ENCODE results near the gene HEY2.

- TF ChIP-seq EZH2 (IDR thresholded peaks at IDR 0.05) (no peak), POLR2AphosphoS5 (IDR thresholded peaks at IDR 0.05; ENCODE audit: borderline replicate concordance, low read depth, low read length) (no peak)
Observed at GRCh38 chr6:125797120-125797885, 47.9 kb downstream of the HEY2 start.
